ENCODE results near the gene TCHHL1. TPM values are rescaled to one million over a fixed set of nuclear protein-coding genes. Genes with fewer than 3 reads are reported as not detected.
"Not testable (repeated sequence)": the region's sequence is repeated elsewhere in the genome, so short reads cannot be mapped to it uniquely, and the experiment has no call there.

The TCHHL1 gene
- total RNA-seq, 1 donor from 2014 or later = not detected

DNA sequence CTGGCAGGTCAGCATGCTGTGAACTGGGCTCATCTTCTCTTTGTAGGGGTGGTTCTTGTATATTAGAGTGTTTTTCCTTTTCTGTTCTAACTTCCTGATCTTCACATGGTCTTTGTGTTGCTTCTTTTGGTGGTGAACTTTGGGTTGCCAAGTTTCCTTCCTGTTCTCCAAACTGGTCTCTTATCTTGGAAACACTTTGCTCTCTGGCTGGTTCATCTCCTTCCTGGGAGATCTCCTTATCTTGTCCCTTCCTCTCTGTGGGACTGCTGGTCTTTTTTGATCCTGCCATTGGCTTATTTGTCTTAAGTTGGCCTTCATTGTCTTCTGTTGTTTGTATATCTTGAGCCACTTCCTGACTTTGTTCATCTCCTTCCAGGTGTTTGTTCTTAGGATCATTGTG is 2.1 kb downstream of the TCHHL1 start:
- DNase-seq (ENCODE audit: low read depth in 2 of 2) = no peak

DNA sequence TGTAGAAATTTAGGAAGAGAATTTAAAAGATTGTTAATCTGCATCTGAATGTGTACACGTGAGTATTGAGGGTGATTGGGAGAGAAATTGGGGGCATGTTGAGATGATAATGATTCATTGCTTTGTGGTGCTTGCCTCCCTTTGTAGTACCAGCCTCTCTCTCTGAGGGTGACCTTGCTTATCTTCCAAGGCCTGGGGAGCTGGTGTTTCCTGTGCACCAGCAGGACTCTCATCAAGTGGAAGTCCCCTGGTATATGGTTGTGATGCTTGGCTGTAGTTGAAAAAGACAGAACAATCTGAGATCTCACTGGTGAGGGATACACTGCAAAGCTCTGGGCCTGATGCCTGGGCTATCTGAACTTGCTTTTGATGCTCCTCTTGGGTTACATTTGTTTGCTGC is 4.0 kb downstream of the TCHHL1 start:
- no peak for DNase-seq (ENCODE audit: low read depth in 2 of 2)

DNA sequence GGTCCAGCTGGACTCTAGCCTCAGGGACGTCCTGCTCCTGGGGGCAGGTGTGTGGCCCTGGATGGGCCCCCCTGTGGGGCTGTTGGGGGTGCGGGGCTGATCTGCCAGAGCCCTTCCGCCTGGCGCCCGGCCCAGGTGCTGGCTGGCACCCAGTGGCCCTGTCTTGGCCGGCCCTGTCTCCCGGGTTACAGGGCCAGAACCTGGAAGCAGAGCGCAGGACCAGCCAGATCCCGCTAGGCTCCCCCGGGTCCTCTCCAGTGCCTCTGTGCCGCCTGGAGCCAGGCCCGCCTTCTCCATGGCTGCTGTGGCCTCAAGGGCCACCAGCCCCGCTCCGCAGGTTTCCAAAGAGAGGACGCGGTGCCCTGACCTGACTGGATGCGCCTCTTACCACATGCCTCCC is 7.8 kb downstream of the TCHHL1 start:
- not testable (repeated sequence) for DNase-seq (ENCODE audit: low read depth in 2 of 2)

DNA sequence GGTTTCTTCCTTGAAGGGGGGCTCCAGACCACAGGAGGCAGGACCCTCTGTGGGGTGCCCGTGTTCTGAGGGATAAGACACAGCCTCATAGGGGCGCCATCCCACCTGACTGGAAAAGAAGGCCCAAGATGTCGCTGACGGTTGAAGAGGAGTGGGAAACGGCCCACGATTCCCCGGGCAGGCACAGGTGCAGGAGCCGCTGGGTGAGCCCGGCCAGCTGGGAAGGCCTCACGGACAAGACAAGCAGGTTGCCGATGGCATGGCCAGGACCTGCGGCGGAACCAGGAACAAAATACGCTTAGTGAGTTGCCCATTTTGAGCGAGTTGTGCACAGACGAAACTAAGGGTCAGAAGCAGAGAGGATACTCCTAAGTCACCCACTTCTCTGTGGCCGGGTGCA is 8.4 kb downstream of the TCHHL1 start:
- not testable (repeated sequence) for DNase-seq (ENCODE audit: low read depth in 2 of 2)

DNA sequence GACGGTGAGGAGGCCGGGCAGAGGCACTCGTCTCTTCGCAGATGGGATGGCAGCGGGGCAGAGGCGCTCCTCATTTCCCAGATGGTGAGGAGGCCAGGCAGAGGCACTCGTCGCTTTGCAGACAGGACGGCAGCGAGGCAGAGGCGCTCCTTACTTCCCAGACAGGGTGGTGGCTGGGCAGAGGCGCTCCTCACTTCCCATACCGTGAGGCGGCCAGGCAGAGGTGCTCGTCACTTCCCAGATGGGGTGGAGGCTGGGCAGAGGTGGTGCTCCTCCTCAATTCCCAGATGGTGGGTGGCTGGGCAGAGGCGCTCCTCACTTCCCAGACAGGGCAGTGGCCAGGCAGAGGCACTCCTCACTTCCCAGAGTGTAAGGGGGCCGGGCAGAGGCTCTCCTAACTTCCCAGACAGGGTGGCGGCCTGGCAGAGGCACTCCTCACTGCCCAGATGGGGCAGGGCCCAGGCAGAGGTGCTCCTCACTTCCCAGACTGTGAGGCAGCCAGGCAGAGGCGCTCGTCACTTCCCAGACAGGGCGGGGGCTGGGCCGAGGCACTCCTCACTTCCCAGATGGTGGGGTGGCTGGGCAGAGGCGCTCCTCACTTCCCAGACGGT is 9.9 kb downstream of the TCHHL1 start:
- no peak for DNase-seq (ENCODE audit: low read depth in 2 of 2)

DNA sequence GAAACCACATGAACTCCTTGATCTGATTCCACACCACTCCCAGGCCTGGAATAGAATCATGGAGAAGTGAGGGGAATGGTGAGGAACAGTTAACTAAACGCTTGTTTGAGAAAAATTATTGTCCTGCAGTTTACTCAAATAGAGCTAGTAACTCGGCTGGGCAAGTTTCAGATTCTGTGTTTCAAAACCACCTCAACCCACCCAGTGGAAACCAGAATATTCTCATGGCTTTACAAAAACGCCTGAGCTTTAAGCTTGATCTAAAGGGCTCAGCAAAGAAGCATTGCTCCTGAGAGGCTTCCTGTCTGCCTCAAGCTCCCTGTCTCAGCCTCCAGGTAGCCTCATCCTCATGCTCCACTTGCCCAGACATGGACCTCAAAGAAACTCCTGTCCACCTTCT is 16.6 kb downstream of the TCHHL1 start:
- no peak for DNase-seq (ENCODE audit: low read depth in 2 of 2)

DNA sequence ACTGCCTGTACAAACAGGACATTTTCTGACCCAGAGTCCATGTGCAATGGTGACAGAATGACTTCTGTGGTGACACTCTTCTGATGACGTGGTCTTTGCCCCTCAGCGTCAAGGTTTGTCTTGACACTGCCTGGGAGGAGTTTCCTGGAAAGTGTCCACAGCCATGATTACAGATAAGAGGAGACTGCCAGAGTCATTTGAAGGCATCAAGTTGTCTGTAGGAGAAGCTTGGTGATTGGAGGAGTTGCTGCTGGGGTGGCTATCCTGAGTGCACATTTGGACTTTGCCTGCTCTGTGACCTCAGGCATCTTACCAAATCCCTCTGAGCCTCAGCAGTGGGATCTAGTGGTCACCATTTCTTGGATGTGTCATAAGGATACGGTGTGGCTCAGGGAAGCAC is 17.7 kb downstream of the TCHHL1 start:
- DNase-seq (ENCODE audit: low read depth in 2 of 2) = no peak

DNA sequence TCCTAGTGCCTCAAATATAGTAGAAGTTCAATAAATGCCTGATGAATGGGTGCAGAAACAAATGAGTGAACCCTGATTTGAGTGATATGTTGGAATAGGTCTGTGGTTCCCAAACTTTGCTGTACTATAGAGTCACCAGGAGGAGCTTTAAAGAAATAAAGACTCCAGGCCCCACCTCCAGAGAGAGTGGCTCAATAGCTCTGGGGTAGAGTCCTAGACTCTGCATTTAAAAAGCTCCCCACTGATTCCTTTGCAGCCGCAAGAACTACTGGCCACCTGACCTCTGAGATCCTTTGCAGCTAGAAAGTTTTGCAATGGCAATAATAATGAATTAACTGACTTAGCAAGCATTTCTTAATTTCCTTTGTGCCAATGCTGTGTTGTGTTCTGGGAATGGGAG is 20.9 kb downstream of the TCHHL1 start:
- no peak for DNase-seq (ENCODE audit: low read depth in 2 of 2)

DNA sequence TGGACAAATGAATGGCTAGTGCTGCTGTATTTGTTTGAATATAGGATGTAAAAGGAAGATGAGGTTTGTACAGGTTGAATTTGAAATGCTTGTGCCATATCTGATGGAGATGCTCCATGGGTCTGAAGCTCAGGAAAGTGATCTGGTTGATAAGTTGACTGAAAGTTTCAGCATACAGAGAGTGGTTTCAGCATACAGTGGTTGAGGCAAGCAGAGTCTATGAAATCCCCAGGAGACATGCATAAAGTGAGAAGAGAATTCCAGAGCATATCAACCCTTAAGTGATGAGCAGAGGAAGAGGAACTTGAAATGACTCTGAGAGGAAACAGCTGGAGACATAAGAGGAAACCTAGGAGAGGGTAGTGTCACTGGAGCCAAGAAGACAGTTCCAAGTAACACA is 21.7 kb downstream of the TCHHL1 start:
- DNase-seq (ENCODE audit: low read depth in 2 of 2) = no peak

DNA sequence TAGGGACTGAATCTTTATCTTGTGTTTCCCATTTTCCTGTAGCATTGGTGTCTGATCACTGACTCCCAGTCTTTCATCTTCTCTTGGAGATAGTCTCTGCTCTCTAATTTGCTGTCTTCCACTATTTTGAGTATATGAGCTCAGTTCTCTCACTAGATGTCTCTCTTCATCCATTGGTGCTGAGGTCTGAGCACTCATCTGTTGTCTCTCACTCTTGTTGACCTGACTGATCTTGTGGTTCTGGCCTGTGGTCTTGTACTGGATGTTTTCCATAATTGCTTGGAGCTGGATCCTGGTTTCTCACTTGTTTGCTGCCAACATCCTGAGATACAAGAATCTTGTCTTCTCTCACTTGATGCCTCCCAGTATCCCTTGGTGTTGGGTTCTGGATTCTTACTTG is 26.9 kb downstream of the TCHHL1 start:
- DNase-seq (ENCODE audit: low read depth in 2 of 2) = no peak

DNA sequence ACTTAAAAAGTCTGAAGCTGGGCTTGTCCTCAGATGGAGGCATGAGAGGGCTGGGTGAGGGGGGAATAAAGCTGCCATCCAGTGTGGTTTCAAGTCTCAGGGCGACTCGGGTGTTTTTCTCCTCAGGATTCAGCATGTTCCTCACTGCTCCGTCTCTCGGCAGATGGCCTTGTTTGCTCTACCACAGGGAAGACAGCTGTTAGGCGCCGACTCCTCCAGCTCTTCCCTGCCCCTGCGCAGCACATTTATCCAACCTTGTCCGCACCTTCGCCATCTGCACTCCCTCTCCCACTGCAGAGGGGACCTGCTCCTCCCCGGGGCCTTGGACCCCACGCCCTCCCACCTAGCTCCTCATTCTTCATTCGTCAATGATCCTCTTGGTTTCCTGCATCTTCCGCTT is 35.5 kb downstream of the TCHHL1 start:
- no peak for DNase-seq (ENCODE audit: low read depth in 2 of 2)

DNA sequence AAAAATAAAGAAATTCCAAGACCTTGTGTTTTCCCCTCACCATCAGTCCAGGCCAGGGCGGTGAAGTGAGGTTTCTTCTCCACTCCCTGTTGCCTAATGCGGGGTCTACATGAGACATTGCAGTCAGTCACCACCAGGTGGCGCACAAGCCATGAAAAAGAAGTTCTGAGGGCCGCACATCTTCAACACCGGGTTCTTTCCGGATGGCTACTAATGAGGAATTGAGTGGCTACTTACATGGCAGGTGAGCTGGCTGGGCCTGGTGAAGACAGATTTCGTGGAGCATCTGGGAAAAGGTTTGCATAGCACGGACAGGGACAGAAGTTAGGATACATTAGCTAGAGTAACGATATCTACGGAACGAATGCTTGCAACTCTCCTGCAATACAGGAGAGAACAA is 36.3 kb downstream of the TCHHL1 start:
- DNase-seq (ENCODE audit: low read depth in 2 of 2) = peak; percentile 74 to 78

DNA sequence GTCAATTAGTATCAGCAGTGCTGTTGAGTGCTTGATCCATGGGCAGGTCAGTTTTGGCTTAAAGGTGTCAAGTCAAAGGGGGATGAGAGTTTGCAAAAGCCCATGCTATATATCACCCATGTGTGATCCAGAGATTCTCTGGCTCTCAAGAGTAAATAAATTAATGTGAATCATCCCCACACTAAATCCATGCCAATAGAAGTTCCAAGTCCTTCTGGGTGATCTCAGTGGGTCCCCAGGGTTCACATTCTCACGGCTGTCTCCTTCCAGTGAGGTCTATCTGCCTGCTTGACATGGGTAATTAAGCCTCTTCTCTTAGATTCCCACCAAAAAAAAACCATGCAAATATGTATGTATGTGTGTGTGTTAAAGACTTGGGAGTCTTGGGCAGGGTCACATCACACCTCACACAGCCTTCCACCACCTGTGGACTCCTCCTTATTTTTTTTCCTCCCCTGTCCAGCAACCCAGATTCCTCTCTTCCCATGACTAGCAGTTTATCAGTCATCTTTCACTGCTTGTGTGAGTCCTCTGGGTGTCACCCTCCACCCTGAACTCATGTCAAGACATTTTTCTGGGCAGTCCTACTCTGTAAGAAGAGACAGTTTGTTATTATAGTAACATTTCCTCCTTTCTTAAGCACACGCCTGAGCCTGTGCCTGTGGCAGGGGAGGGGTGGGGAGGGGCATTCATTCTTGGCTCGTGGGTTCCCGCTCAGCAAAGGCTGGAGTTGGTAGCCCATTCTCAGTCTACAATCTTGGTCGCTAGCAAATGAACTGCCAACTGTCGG is 37.8 kb downstream of the TCHHL1 start:
- DNase-seq (ENCODE audit: low read depth in 2 of 2) = no peak

DNA sequence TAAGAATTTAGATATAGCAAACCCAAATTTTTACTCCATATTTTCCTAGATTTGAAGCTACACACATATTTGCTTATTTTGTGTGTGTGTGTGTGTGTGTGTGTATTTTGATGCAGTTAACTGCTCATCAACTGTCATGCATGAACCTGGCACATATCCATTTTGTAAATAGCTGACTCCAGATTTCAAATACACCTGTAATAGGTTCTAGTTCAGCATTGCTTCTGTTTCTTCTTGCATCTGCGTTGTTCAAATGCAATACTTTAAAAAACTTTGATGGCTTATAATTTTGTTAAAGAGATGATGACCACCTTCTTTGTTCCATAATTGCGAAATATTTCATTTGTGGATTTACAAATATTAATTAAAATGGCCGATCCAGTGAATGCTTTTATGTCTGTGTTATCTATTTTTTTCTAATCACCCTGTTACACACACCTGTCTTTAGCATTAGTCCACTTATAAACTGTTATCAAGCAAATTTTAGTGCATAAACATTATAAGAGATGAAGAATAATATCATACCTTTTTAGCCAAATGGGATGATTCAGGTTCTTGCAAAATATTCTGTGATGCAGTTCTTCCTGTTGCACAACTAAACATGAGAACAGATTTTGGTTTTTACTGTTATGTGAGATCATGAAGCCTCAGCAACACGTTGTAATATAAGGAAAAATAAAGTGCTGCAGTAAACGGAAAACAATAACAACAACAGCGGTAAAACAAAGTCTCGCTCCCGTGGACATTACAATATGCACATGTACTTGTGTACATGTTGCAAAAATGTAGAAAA is 39.4 kb downstream of the TCHHL1 start:
- no peak for DNase-seq (ENCODE audit: low read depth in 2 of 2)

DNA sequence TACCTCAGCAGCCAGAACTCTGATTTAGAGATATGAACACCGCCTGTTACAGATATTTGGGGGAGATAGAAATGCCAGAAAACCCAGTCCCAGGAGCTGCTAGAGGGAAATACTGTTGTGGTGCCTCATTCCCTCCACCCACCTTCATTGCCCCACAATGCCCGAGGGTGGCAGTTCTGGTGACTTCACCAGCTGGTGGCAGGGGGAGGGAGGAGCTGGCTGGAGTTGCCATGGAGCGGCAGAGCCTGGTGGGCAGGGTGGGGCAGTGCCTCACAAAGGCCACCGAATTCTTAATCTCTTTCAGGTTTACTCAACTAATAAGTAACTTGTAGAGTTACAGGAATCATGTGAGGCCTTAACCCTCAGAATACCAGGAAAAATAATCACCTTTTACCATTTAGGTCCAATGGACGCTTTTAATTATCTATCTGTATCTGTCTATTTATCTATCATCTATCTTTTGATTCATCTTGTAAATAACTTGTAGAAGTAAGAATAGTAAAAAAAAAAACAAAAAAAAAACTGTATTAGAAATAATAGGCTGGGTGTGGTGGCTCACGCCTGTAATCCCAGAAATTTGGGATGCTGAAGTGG is 40.4 kb downstream of the TCHHL1 start:
- DNase-seq (ENCODE audit: low read depth in 2 of 2) = peak in 1 of 2 donors; percentile 3

DNA sequence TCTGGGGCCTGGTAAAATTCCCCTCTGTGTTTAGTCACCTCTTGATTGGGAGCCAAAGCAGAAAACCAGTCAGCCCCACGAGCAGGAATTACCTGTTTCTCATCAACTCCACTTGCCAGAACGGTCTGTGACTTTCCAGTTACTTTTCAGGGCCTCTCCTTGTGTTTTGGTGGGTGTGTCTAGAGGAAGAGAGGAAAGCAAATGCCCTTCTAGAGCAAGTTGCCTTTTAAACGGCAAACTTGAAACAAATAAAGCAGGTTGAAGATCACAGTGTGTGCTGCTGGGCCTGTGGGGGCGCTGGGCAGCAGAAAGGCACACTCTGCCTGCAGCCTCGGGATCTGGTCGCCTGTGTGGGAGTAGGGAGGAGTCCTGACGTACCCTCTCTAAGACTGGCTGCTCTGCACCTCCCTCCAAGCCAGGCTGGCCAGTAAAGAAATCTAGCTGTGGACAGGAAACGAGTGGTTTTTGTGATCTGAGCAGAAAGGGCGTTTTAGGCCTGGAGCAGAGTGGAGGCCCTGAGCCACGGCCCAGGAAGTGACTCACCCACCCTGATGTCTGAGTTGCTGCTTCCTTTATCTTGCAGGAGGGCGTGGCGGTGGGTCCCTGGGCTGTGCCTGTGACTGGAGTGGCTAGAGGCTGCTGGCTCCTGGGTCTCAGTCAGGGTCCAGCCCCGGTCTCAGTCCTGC is 41.0 kb downstream of the TCHHL1 start:
- DNase-seq (ENCODE audit: low read depth in 2 of 2) = peak; percentile 79 to 97

DNA sequence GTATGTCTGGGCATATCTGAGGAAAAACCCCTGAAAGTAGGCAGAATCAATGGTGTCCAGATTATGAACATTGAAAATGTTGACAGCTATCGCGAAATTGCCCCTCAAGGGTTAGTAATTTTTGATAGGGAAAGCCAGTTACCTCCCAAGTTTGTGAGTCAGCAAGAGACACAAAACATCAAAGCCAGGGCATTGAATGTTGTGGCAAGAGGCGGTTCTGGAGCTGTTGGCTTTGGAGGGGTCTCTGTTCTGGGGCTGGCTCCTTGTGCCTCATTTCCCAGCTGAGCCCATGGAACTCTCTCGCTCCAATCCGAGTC is 41.5 kb downstream of the TCHHL1 start:
- no peak for DNase-seq (ENCODE audit: low read depth in 2 of 2)

DNA sequence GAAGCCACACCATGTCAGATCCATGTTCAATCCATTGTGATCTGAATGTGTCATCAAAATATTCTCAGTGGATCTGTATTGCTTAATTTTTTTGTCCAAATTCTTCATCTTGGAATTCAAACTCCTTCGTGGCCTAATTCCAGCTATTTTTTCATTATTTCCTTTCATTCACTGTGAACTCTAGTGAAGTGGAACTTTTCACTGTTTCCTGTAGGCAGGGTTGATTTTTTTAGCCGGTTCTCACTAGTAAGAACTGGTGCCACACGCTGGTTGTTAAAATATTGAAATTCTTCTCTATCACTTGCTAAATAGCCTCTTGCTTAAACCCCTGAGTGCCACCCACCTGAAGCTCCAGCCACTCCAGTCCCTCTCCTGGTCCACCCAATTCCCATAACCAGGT is 44.5 kb downstream of the TCHHL1 start:
- peak in 1 of 2 donors; percentile 20 for DNase-seq (ENCODE audit: low read depth in 2 of 2)

DNA sequence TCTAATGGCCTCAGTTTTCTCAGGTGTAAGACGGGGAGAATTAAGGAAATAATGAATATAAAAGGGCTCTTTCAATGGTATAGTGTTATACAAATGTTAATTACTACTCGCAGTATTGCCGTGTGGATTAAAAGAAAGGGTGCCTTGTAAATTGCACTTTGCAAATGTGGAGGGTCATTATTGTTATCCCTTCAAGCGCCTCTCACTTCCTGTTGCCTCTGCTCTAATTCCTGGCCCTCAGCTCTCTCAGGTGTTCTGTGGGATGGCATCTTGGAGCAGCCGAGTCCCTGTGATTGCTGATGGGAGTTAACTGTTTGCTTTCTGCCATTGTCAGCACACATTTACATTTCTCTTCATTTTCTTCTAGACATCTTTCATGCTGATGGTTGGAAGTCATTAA is 45.0 kb downstream of the TCHHL1 start:
- DNase-seq (ENCODE audit: low read depth in 2 of 2) = no peak

DNA sequence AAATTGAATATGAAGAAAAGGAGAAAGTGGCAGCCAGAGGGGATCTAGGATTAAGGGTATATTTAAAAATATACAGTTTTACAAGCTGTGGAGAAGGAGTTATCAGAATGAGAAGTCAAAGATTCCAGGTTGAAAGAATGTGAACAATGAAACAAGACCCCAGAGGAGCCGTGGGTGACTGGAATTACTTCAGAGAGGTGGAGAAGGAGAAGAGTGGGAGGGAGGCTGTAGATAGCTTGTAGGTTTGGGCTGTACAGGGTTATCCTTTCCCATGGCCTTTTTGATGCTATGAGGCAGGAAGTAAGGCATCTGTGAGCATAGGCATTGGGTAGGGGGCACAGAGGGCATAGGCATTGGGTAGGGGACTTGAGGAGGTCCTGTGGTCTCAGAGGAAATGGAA is 46.8 kb downstream of the TCHHL1 start:
- no peak for DNase-seq (ENCODE audit: low read depth in 2 of 2)

DNA sequence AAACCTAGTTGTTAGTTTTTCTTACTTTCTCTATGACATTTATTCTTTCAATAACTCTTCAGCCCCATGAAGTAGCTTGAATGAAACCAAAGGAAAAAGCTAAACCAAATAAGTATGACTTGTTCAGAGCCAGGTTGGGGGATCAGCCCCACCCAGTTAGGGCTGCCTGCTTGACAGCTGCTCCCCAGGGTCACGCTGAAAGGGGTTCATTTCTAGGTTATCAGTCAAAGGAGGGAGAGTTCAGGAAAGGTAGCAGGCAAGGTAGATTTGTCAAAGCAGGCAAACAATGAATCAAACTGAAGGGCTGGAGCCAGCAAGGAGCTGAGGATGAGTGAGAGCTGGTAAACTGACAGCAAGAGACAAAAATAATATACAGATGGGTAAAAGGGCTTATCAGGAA is 49.0 kb downstream of the TCHHL1 start:
- DNase-seq (ENCODE audit: low read depth in 2 of 2) = no peak

DNA sequence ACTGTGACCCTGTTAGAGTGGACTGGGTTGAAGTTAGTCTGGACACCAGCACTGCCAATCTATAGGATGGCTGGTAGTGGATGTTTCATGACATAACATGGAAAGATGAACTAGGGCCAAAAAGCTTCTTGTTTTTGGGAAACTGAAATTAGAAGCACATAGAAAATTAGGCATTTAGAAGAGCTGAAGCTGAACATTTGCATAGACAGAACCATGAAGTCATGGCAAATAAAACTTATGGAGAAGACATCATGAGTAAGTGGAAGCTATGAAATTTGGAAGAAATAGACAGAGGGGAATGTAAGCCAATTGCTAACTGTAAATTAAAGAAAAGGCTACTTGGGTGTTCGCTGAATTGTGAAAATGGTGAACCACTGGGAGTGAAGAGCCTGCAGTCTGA is 49.4 kb downstream of the TCHHL1 start:
- no peak for DNase-seq (ENCODE audit: low read depth in 2 of 2)
